Measurements from ENCODE around the gene MASP2.
"Not testable (repeated sequence)": the region's sequence is repeated elsewhere in the genome, so short reads cannot be mapped to it uniquely, and the experiment has no call there.

DNA sequence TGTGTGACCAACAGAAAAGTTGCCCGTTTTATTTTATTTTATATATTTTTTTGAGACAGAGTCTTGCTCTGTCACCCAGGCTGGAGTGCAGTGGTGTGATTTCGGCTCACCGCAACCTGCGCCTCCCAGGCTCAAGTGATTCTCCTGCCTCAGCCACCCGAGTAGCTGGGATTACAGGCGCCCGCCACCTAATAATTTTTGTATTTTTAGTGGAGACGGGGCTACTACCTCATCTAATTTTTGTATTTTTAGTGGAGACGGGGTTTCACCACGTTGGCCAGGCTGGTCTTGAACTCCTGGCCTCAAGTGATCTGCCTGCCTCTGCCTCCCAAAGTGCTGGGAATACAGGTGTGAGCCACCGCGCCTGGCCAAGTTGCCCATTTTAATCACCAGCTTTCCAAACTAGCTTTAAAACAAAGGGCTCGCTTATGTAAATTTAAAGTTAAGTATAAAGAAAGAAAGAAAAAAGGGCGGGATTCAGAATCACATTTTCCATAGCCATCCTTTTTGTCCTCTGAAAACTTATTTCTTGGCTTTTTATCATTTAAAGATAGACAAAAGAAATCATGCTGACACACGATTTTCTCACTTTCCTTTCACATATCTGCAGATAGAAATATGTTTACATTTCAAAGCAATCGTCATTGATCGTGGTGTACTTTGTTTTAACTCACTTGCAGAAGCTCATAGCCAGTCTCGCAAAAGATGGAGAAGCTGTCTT lies 9.9 kb downstream of the MASP2 start:
- TF ChIP-seq, protein P1, sequence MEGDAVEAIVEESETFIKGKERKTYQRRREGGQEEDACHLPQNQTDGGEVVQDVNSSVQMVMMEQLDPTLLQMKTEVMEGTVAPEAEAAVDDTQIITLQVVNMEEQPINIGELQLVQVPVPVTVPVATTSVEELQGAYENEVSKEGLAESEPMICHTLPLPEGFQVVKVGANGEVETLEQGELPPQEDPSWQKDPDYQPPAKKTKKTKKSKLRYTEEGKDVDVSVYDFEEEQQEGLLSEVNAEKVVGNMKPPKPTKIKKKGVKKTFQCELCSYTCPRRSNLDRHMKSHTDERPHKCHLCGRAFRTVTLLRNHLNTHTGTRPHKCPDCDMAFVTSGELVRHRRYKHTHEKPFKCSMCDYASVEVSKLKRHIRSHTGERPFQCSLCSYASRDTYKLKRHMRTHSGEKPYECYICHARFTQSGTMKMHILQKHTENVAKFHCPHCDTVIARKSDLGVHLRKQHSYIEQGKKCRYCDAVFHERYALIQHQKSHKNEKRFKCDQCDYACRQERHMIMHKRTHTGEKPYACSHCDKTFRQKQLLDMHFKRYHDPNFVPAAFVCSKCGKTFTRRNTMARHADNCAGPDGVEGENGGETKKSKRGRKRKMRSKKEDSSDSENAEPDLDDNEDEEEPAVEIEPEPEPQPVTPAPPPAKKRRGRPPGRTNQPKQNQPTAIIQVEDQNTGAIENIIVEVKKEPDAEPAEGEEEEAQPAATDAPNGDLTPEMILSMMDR (conservative IDR thresholded peaks at IDR 0.05; ENCODE audit: low read length): not testable (repeated sequence)
- not testable (repeated sequence) for TF ChIP-seq EZH2phosphoT487 (IDR thresholded peaks at IDR 0.05; ENCODE audit: borderline replicate concordance)
